Measurements from ENCODE around the gene TBC1D19. TPM values are rescaled to one million over a fixed set of nuclear protein-coding genes. Genes with fewer than 3 reads are reported as not detected.

Gene TBC1D19
- total and polyA plus RNA-seq, 4 donors = 2.1 to 41.6 (median 8.3) TPM

GRCh38 chr4:26726655-26727387, 142.9 kb downstream of the TBC1D19 start:
- no peak overlapping the region for H3K27ac ChIP-seq (ENCODE audit: low read depth in 1 of 2, low read length in 1 of 2)
- H3K4me1 ChIP-seq (ENCODE audit: control insufficient read depth in 5 of 5, insufficient read depth in 5 of 5, low read length in 5 of 5) = peaks cover 0 to 11% (median 4%) of the 10 kb centered on the region in 5 donors
- no peaks in the 10 kb centered on the region for H3K27me3 ChIP-seq (ENCODE audit: control insufficient read depth in 3 of 3, insufficient read depth in 3 of 3, low read length in 2 of 3)
- ATAC-seq (ENCODE audit: insufficient read depth, low FRiP score) (no peak), DNase-seq (no peak)
- peaks cover 0 to 2% (median 1%) of the 10 kb centered on the region in 4 donors for H3K36me3 ChIP-seq (ENCODE audit: control insufficient read depth in 4 of 4, insufficient read depth in 4 of 4, low read length in 4 of 4)
- TF ChIP-seq CTCF (IDR thresholded peaks at IDR 0.05; ENCODE audit: control extremely low read depth, extremely low read depth) = no peak
- no peak overlapping the region for H3K4me3 ChIP-seq
- WGBS, 2 donors = 83 to 92% methylated on average over 6 of the region's 6 CpGs
- H3K9me3 ChIP-seq (ENCODE audit: control insufficient read depth in 4 of 4, insufficient read depth in 3 of 4, low read length in 3 of 4) = no peaks in the 10 kb centered on the region
- no peak overlapping the region for H3K9ac ChIP-seq (ENCODE audit: insufficient read depth in 1 of 2, low read length in 2 of 2)

GRCh38 chr4:26727844-26728243, 144.0 kb downstream of the TBC1D19 start:
- no peak for TF ChIP-seq CTCF (IDR thresholded peaks at IDR 0.05; ENCODE audit: control extremely low read depth, extremely low read depth)
- peaks cover 0 to 2% (median 1%) of the 10 kb centered on the region in 4 donors for H3K36me3 ChIP-seq (ENCODE audit: control insufficient read depth in 4 of 4, insufficient read depth in 4 of 4, low read length in 4 of 4)
- no peaks in the 10 kb centered on the region for H3K27me3 ChIP-seq (ENCODE audit: control insufficient read depth in 3 of 3, insufficient read depth in 3 of 3, low read length in 2 of 3)
- no peak for DNase-seq
- H3K27ac ChIP-seq (ENCODE audit: low read depth in 1 of 2, low read length in 1 of 2) = no peak overlapping the region
- ATAC-seq (ENCODE audit: insufficient read depth, low FRiP score) = no peak
- H3K9me3 ChIP-seq (ENCODE audit: control insufficient read depth in 4 of 4, insufficient read depth in 3 of 4, low read length in 3 of 4) = no peaks in the 10 kb centered on the region
- no peak overlapping the region for H3K9ac ChIP-seq (ENCODE audit: insufficient read depth in 1 of 2, low read length in 2 of 2)
- H3K4me1 ChIP-seq (ENCODE audit: control insufficient read depth in 5 of 5, insufficient read depth in 5 of 5, low read length in 5 of 5) = peaks cover 0 to 11% (median 4%) of the 10 kb centered on the region in 5 donors
- H3K4me3 ChIP-seq = no peak overlapping the region

GRCh38 chr4:26729027-26729426, 145.1 kb downstream of the TBC1D19 start:
- Histone ChIP-seq H3K9ac (ENCODE audit: insufficient read depth in 1 of 2, low read length in 2 of 2) (no peak overlapping the region), H3K27me3 (ENCODE audit: control insufficient read depth in 3 of 3, insufficient read depth in 3 of 3, low read length in 2 of 3) (no peaks in the 10 kb centered on the region), H3K9me3 (ENCODE audit: control insufficient read depth in 4 of 4, insufficient read depth in 3 of 4, low read length in 3 of 4) (no peaks in the 10 kb centered on the region), H3K4me1 (ENCODE audit: control insufficient read depth in 5 of 5, insufficient read depth in 5 of 5, low read length in 5 of 5) (peaks cover 0 to 11% (median 4%) of the 10 kb centered on the region in 5 donors), H3K4me3 (no peak overlapping the region), H3K36me3 (ENCODE audit: control insufficient read depth in 4 of 4, insufficient read depth in 4 of 4, low read length in 4 of 4) (peaks cover 0 to 2% (median 0%) of the 10 kb centered on the region in 4 donors), H3K27ac (ENCODE audit: low read depth in 1 of 2, low read length in 1 of 2) (no peak overlapping the region)
- no peak for ATAC-seq (ENCODE audit: insufficient read depth, low FRiP score)
- WGBS, 2 donors = 94 to 95% methylated on average over 3 of the region's 3 CpGs
- DNase-seq = no peak
- no peak for TF ChIP-seq CTCF (IDR thresholded peaks at IDR 0.05; ENCODE audit: control extremely low read depth, extremely low read depth)
